Measurements from ENCODE around the gene TLE3. TPM values are rescaled to one million over a fixed set of nuclear protein-coding genes. Genes with fewer than 3 reads are reported as not detected.
A peak's percentile ranks its signal among the peaks of the same experiment; 100 is the strongest.

The TLE3 gene
- total RNA-seq, 4 donors from 2014 or later, result 4.6 to 35.3 (median 13.3) TPM

GRCh38 chr15:70133296-70133695 lies 35.6 kb upstream of the TLE3 start:
- Histone ChIP-seq H3K4me1 (peaks cover 12 to 15% of the 10 kb centered on the region in 2 donors), H3K27ac (no peak overlapping the region), H3K4me3 (no peak overlapping the region), H3K36me3 (no peaks in the 10 kb centered on the region), H3K27me3 (no peaks in the 10 kb centered on the region), H3K9me3 (no peaks in the 10 kb centered on the region)
- TF ChIP-seq POLR2A (IDR thresholded peaks at IDR 0.05) (no peak), CTCF (IDR thresholded peaks at IDR 0.05 in 4 of 5, conservative IDR thresholded peaks at IDR 0.05 in 1 of 5) (no peak)
- no peak for ATAC-seq
- DNase-seq, result no peak
- in situ Hi-C loops (cut with MboI; ENCODE audit: low sequenced_read_pairs in 4 of 4), result loop anchor here in 1 of 4 donors (10.0 kb wide), 1 partner anchor 332 kb away; no protein-coding TSS in a partner anchor
- intact Hi-C loops (cut with DNase I; ENCODE audit: low total_unique reads), result no loop called here

GRCh38 chr15:70132571-70132970 lies 34.9 kb upstream of the TLE3 start:
- peaks cover 12 to 15% of the 10 kb centered on the region in 2 donors for H3K4me1 ChIP-seq
- DNase-seq, result no peak
- no peak for TF ChIP-seq CTCF (IDR thresholded peaks at IDR 0.05 in 4 of 5, conservative IDR thresholded peaks at IDR 0.05 in 1 of 5)
- TF ChIP-seq POLR2A (IDR thresholded peaks at IDR 0.05), result no peak
- no peak overlapping the region for H3K27ac ChIP-seq
- no peak overlapping the region for H3K4me3 ChIP-seq
- no peak for ATAC-seq
- intact Hi-C loops (cut with DNase I; ENCODE audit: low total_unique reads), result no loop called here
- H3K9me3 ChIP-seq, result no peaks in the 10 kb centered on the region
- no peaks in the 10 kb centered on the region for H3K36me3 ChIP-seq
- in situ Hi-C loops (cut with MboI; ENCODE audit: low sequenced_read_pairs in 4 of 4), result loop anchor here in 1 of 4 donors (10.0 kb wide), 1 partner anchor 332 kb away; no protein-coding TSS in a partner anchor
- H3K27me3 ChIP-seq, result no peaks in the 10 kb centered on the region

GRCh38 chr15:70132139-70132538 lies 34.4 kb upstream of the TLE3 start:
- no peak overlapping the region for H3K4me3 ChIP-seq
- intact Hi-C loops (cut with DNase I; ENCODE audit: low total_unique reads), result no loop called here
- H3K27ac ChIP-seq, result no peak overlapping the region
- DNase-seq (peak; percentile 29), ATAC-seq (peak; percentile 91 to 94)
- no peaks in the 10 kb centered on the region for H3K36me3 ChIP-seq
- peaks cover 12 to 15% of the 10 kb centered on the region in 2 donors for H3K4me1 ChIP-seq
- in situ Hi-C loops (cut with MboI; ENCODE audit: low sequenced_read_pairs in 4 of 4), result loop anchor here in 1 of 4 donors (10.0 kb wide), 1 partner anchor 333 kb away; no protein-coding TSS in a partner anchor
- H3K9me3 ChIP-seq, result no peaks in the 10 kb centered on the region
- TF ChIP-seq POLR2A (IDR thresholded peaks at IDR 0.05) (no peak), CTCF (IDR thresholded peaks at IDR 0.05 in 4 of 5, conservative IDR thresholded peaks at IDR 0.05 in 1 of 5) (no peak)
- H3K27me3 ChIP-seq, result no peaks in the 10 kb centered on the region

- no peak for TF ChIP-seq POLR2A (IDR thresholded peaks at IDR 0.05)
- no peak for TF ChIP-seq CTCF (IDR thresholded peaks at IDR 0.05 in 4 of 5, conservative IDR thresholded peaks at IDR 0.05 in 1 of 5)
- Histone ChIP-seq H3K4me1 (peaks cover 12 to 15% of the 10 kb centered on the region in 2 donors), H3K9me3 (no peaks in the 10 kb centered on the region), H3K27me3 (no peaks in the 10 kb centered on the region), H3K36me3 (no peaks in the 10 kb centered on the region), H3K27ac (no peak overlapping the region), H3K4me3 (no peak overlapping the region)
- no peak for DNase-seq
- peak in 1 of 2 donors; percentile 46 for ATAC-seq
- in situ Hi-C loops (cut with MboI; ENCODE audit: low sequenced_read_pairs in 4 of 4), result no loop called here
- intact Hi-C loops (cut with DNase I; ENCODE audit: low total_unique reads), result no loop called here
These were observed 30.9 kb upstream of the TLE3 start for GRCh38 chr15:70128414-70129140.

All from gastrocnemius medialis (tissue), 4 donors.